Cardiac septum (tissue), 1 donor: ENCODE results near the gene PLEK2. TPM values are rescaled to one million over a fixed set of nuclear protein-coding genes. Genes with fewer than 3 reads are reported as not detected.
A peak's percentile ranks its signal among the peaks of the same experiment; 100 is the strongest.
"Not testable (repeated sequence)": the region's sequence is repeated elsewhere in the genome, so short reads cannot be mapped to it uniquely, and the experiment has no call there.

Source experiments
- DNase-seq: peaks from one replicate; pipeline ENCODE4 v3.0.0-alpha.2; 2020; ENCODE audit warnings: low spot score
- intact Hi-C: fragments of 100-400 bp; cut with DNase I; formaldehyde crosslinking; loops from one replicate; pipeline ENCODE4 v1.14.0; 2022
- long read RNA-seq: library from polyadenylated mRNA; unstranded; transcript quantifications from one replicate; pipeline ENCODE4 v2.0.0, GENCODE V29; 2021
- total RNA-seq: library from RNA; stranded (reverse); fragmentation: NEBNext Ultra II Directional; extraction: Animal tissue kit (Norgen Biotek cat#: 25700); gene quantifications from one replicate; pipeline ENCODE4 v1.2.1, GENCODE V29; 2021
- donor health status: DM: no; HTN: no; CAD: no.

Gene PLEK2, protein sequence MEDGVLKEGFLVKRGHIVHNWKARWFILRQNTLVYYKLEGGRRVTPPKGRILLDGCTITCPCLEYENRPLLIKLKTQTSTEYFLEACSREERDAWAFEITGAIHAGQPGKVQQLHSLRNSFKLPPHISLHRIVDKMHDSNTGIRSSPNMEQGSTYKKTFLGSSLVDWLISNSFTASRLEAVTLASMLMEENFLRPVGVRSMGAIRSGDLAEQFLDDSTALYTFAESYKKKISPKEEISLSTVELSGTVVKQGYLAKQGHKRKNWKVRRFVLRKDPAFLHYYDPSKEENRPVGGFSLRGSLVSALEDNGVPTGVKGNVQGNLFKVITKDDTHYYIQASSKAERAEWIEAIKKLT
- 0.40 TPM for total RNA-seq
- long read RNA-seq = 0 reads

- intact Hi-C loops = no loop called here
- DNase-seq = no peak
These were observed at the start of gene PLEK2 for GRCh38 chr14:67411820-67412421. Gene PLEK2, minus strand, starts transcription at chr14:67412165. Its CDS starts 106 bp downstream, at chr14:67412059.

DNA sequence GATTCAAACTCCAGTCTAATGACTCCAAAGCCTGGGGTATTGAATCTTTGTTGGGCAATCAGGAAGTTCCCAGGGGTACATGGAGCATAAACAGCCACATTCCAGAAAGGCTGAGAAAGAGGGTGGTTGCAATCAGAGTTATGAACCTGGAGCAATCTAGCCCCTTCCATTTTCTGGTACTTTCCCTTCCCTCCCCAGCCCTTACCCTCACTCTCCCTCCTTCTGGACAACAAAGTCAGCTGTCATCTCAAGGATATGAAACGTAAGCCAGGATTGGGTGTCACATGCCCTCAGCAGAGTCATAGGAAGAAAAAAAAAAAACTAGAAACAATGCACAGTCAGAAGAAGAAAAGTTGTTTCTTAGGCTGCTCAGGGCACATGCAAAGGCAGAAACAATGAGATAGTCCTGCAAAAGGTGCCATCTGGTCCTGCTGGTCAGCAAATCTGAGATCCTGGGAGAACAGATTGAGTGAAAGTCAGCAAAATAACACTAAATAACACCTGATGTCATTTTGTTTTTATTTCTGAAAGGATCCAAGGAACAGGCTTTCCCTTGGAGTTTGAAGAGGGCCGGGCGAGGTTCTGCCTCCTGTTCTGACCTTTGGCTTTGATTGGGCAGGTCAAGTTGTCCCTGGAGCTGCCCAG is 49.5 kb upstream of the PLEK2 start:
- DNase-seq = no peak
- intact Hi-C loops = no loop called here

GRCh38 chr14:67459336-67459735 is 47.4 kb upstream of the PLEK2 start:
- DNase-seq = no peak
- intact Hi-C loops = no loop called here

GRCh38 chr14:67457782-67458181 is 45.8 kb upstream of the PLEK2 start:
- no peak for DNase-seq
- intact Hi-C loops = no loop called here

DNA sequence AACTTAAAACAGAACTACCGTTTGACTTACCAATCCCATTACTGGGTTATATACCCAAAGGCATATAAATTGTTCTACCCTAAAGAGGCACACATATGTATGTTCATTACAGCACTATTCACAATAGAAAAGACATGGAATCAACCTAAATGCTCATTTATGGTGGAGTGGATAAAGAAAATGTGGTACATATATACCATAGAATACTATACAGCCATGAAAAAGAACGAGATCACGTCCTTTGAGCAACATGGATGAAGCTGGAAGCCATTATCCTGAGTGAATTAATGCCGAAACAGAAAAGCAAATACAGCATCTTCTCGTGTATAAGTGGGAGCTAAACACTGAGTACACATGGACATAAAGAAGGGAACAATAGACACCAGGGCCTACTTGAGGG is 44.8 kb upstream of the PLEK2 start:
- DNase-seq = no peak
- intact Hi-C loops = no loop called here

DNA sequence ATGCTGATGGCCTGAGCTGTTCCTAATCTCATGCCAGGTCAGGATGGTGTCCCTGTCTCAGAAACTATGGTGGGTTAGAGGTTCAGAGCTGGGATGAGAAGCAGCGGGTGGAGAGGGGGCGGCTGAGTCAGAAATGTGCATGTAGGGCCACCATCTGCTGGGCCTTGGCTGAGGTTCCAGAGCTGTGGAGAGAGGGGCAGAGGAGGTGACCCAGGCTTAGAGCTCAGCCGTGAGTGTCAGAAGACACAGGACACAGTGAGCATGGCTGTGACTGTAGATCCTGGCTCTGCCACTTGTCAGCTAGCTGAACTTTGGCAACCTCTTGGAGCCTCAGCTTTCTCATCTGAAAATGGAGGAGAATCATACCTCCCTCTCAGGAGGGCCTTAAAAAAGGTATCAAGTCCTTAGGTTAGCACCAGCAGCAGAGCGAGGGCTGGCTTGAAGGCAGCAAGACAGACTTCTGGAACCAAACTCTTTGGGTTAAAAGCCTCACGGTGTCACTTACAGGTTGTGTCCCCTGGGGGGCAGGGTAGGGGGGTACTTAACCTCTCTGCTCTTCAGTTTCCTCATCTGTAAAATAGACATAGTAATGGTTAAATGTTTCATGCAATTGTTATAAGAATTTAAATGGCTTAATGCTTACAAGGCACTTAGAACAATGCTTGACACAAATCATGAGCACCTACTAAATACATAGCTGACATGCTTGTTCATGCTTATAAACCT is 41.8 kb upstream of the PLEK2 start:
- intact Hi-C loops = no loop called here
- DNase-seq = no peak

GRCh38 chr14:67451667-67452066 is 39.7 kb upstream of the PLEK2 start:
- intact Hi-C loops, DNase-seq: not testable (repeated sequence)

GRCh38 chr14:67449096-67449495 is 37.1 kb upstream of the PLEK2 start:
- intact Hi-C loops = loop anchor here (5.0 kb wide), 1 partner anchor 33 kb away; no protein-coding TSS in a partner anchor
- DNase-seq = no peak

DNA sequence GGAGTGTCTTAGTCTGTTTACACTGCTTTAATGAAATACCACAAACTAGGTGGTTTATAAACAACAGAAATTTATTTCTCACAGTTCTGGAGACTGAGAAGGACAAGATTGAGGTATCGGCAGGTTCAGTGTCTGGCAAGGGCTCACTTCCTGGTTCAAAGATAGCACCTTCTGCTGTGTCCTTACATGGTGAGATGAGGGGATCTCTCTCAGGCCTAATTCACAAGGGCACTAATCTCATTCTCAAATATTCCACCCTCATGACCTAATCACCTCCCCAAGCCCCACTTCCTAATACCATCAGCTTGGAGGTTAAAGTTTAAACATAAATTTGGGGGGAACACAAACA is 35.0 kb upstream of the PLEK2 start:
- no peak for DNase-seq
- intact Hi-C loops = loop anchor here (5.0 kb wide), 1 partner anchor 35 kb away; no protein-coding TSS in a partner anchor

DNA sequence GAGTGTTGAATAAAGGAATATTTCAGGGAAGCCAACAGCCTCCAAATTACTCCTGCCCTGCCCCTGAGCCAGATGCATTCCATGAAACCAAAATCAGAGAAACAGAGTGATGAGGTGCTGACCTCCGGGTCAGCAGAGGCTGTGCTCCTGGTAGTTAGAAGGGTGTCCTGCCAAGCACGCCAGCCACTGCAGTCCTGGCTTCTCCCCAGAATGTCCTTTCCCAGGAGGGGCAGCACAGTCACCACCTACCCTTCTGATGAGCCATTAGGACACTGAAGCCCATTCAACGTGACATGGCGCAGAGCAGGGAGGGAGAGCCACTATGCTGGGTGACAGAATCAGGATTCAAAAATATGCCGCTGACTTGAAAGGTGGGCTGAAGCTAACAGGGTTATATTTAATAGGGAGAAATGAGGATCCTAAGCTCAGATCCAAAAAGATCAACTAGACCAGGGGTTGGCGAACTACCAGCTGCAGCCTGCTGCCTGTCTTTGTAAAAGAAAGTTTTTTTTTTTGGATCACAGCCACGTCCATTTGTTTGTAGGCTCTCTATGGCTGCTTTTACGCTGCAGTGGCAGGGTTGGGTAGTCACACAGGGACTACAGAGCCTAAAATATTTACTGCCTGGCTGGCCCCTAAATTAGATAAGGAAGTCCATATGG is 34.5 kb upstream of the PLEK2 start:
- intact Hi-C loops = loop anchor here (5.0 kb wide), 1 partner anchor 36 kb away; no protein-coding TSS in a partner anchor
- DNase-seq = no peak

- DNase-seq = no peak
- intact Hi-C loops = no loop called here
These were observed 32.4 kb upstream of the PLEK2 start for GRCh38 chr14:67444395-67444794.

- intact Hi-C loops = no loop called here
- DNase-seq = no peak
These were observed 30.4 kb upstream of the PLEK2 start for GRCh38 chr14:67442139-67442906.

DNA sequence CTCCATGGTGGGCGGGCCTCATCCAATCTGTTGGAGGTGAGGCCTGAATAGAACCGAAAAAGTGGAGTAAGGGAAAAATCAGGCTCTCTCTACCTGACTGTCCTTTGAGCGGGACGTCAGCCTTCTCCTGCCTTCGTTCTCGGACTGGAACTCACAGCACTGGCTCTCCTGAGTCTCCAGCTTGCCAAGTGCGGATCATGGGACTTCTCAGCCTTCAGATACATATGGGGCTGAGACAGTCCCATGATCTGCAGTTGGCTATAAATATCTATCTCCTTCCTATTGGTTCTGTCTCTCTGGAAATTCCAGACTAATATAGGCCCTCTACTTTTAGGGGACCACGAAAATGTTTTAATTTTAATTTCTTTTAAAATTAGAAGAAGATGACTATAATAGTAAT is 29.7 kb upstream of the PLEK2 start:
- intact Hi-C loops = no loop called here
- DNase-seq = no peak

GRCh38 chr14:67441256-67441655 is 29.3 kb upstream of the PLEK2 start:
- intact Hi-C loops = no loop called here
- no peak for DNase-seq

DNA sequence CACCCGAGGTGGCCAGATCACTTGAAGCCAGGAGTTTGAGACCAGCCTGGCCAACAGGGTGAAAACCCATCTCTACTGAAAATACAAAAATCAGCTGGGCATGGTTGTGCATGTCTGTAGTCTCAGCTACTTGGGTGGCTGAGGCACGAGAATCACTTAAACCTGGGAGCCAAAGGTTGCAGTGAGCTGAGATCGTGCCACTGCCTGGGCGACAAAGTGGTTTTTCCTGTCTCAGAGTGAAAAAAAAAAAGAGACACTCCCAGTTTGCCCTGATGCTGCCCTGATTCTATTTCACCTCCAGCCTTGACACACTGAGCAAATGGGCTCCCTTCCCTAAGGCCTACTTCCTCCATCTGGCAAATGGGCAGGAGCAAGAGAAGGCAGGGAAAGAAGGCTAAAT is 28.5 kb upstream of the PLEK2 start:
- intact Hi-C loops = no loop called here
- DNase-seq = no peak

DNA sequence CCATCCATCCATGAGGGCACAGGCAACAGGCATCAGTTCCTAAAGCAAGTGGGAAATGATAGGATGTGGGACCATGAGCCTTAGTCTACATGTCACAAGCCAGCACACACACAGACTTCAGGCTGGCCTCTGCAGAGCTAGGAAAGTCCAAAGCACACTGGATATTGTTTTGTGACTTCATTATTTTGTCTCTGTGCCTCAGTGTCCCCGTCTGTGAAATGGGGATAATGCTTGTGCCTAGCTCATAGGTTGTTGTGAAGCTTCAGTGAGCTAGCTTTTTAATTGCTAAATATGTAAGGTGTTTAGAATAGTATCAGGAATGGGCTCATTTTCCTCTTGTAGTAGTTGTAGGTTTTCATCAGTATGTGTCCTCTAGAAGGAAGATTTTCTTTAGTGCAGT is 27.0 kb upstream of the PLEK2 start:
- intact Hi-C loops = no loop called here
- DNase-seq = no peak

- peak; percentile 57 for DNase-seq
- intact Hi-C loops = no loop called here
These were observed 24.3 kb upstream of the PLEK2 start for GRCh38 chr14:67436006-67436866.

DNA sequence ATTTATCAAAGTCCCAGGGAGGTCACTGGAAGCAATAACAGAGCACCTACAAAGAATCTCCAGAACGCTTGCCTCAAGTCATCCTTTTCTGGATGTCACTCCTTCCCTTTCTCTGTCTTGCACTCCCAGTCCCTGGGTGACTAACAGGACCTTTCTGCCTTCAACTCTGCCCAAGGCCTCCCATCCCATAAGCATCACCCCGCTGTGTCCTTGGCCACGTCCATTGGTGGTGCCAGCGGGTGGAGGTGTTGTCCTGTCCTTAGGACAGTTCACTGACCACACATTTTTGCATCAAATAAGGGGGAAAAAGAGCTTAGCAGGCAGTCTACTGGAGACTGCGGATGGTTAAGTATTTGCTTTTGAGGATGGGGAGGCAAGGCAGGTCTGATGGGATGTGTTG is 23.6 kb upstream of the PLEK2 start:
- intact Hi-C loops = no loop called here
- DNase-seq = peak; percentile 26
